Hepatocyte (in vitro differentiated cells): ENCODE results near the gene SPO11. TPM values are rescaled to one million over a fixed set of nuclear protein-coding genes. Genes with fewer than 3 reads are reported as not detected.

Experiments
- DNase-seq: peaks from one replicate; pipeline ENCODE4 v3.0.0-alpha.2; 2016; ENCODE audit warnings: low spot score
- H2AFZ ChIP-seq: fragments of 200-600 bp; sonication (generic); 2 replicates; pipeline ENCODE4 v1.6.0; 2016; ENCODE audit warnings: antibody characterized with exemption, mild to moderate bottlenecking
- H3K27ac ChIP-seq: fragments of 200-600 bp; sonication (generic); 2 replicates; pipeline ENCODE4 v1.5.1; 2016; ENCODE audit warnings: mild to moderate bottlenecking
- H3K27me3 ChIP-seq: fragments of 200-600 bp; sonication (generic); 2 replicates; pipeline ENCODE4 v1.6.1; 2016
- H3K36me3 ChIP-seq: fragments of 200-600 bp; sonication (generic); replicated peaks from 2 replicates; pipeline ENCODE4 v1.5.1; 2016; ENCODE audit warnings: low read depth; ENCODE audit not compliant: insufficient read depth
- H3K4me1 ChIP-seq: fragments of 200-600 bp; sonication (generic); 2 replicates; pipeline ENCODE4 v1.5.1; 2016; ENCODE audit warnings: mild to moderate bottlenecking, moderate library complexity; ENCODE audit not compliant: insufficient read depth
- H3K4me2 ChIP-seq: fragments of 200-600 bp; sonication (generic); 2 replicates; pipeline ENCODE4 v1.6.0; 2016
- H3K4me3 ChIP-seq: fragments of 200-600 bp; sonication (generic); 2 replicates; pipeline ENCODE4 v1.5.1; 2016; ENCODE audit warnings: mild to moderate bottlenecking
- H3K79me2 ChIP-seq: fragments of 200-600 bp; sonication (generic); 2 replicates; pipeline ENCODE4 v1.6.0; 2017; ENCODE audit warnings: mild to moderate bottlenecking
- H3K9me2 ChIP-seq: fragments of 200-600 bp; sonication (generic); replicated peaks from 2 replicates; pipeline ENCODE4 v1.6.0; 2017; ENCODE audit warnings: mild to moderate bottlenecking; ENCODE audit not compliant: insufficient read depth
- H3K9me3 ChIP-seq: fragments of 200-600 bp; sonication (generic); 2 replicates; pipeline ENCODE4 v1.5.1; 2016; ENCODE audit warnings: low read depth, mild to moderate bottlenecking
- H4K20me1 ChIP-seq: fragments of 200-600 bp; sonication (generic); 2 replicates; pipeline ENCODE4 v1.6.0; 2016; ENCODE audit warnings: mild to moderate bottlenecking; ENCODE audit not compliant: insufficient read depth, poor library complexity, severe bottlenecking
- EZH2 ChIP-seq: fragments of 200-600 bp; sonication (generic); IDR thresholded peaks from 2 replicates; pipeline ENCODE4 v1.6.1; 2016; ENCODE audit warnings: antibody characterized with exemption, mild to moderate bottlenecking, borderline replicate concordance
- EZH2phosphoT487 ChIP-seq: fragments of 200-600 bp; sonication (generic); IDR thresholded peaks from one replicate; pipeline ENCODE4 v1.6.1; 2018; ENCODE audit warnings: antibody characterized with exemption, mild to moderate bottlenecking, low read depth, moderate library complexity; ENCODE audit not compliant: unreplicated experiment, severe bottlenecking
- WGBS: methylation state at CpG from one replicate; pipeline ENCODE4 v1.1.6; 2016; ENCODE audit warnings: low lambda C conversion rate; ENCODE audit errors: missing lambda C conversion rate; 5-methylcytosine and 5-hydroxymethylcytosine counted together
- polyA plus RNA-seq: library from polyadenylated mRNA; unstranded; fragments of >200 nt; fragmentation: Nextera tagmentation; extraction: Ambion mirVana; gene quantifications from 2 replicates; pipeline ENCODE4 v1.2.1, GENCODE V29; 2016
- total RNA-seq: library from RNA; depleted of rRNA; stranded (reverse); fragments of >200 nt; gene quantifications from 2 replicates; pipeline ENCODE4 v1.2.3, GENCODE V29; 2014
- TF ChIP-seq, protein P1 (sequence below): fragments of 200-600 bp; sonication (generic); IDR thresholded peaks from 2 replicates; pipeline ENCODE4 v1.5.1; 2016; ENCODE audit warnings: antibody characterized with exemption, mild to moderate bottlenecking; ENCODE audit not compliant: poor library complexity

Gene SPO11
- total and polyA plus RNA-seq, 2 experiments from 2014 or later: not detected

- H3K9me2 ChIP-seq: no peaks in the 10 kb centered on the region
- H2AFZ ChIP-seq: no peak overlapping the region
- no peaks in the 10 kb centered on the region for H3K79me2 ChIP-seq
- DNase-seq: no peak
- H3K4me1 ChIP-seq: no peaks in the 10 kb centered on the region
- H3K4me3 ChIP-seq: no peak overlapping the region
- no peaks in the 10 kb centered on the region for H3K27me3 ChIP-seq
- no peaks in the 10 kb centered on the region for H4K20me1 ChIP-seq
- no peaks in the 10 kb centered on the region for H3K36me3 ChIP-seq
- TF ChIP-seq, protein P1, sequence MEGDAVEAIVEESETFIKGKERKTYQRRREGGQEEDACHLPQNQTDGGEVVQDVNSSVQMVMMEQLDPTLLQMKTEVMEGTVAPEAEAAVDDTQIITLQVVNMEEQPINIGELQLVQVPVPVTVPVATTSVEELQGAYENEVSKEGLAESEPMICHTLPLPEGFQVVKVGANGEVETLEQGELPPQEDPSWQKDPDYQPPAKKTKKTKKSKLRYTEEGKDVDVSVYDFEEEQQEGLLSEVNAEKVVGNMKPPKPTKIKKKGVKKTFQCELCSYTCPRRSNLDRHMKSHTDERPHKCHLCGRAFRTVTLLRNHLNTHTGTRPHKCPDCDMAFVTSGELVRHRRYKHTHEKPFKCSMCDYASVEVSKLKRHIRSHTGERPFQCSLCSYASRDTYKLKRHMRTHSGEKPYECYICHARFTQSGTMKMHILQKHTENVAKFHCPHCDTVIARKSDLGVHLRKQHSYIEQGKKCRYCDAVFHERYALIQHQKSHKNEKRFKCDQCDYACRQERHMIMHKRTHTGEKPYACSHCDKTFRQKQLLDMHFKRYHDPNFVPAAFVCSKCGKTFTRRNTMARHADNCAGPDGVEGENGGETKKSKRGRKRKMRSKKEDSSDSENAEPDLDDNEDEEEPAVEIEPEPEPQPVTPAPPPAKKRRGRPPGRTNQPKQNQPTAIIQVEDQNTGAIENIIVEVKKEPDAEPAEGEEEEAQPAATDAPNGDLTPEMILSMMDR: no peak
- TF ChIP-seq EZH2phosphoT487 (no peak), EZH2 (no peak)
- H3K4me2 ChIP-seq: no peak overlapping the region
- H3K27ac ChIP-seq: no peak overlapping the region
- 93% methylated on average over 3 of the region's 3 CpGs for WGBS
- no peaks in the 10 kb centered on the region for H3K9me3 ChIP-seq
These were observed 40.0 kb downstream of the SPO11 start for GRCh38 chr20:57369596-57369995.

- Histone ChIP-seq H3K4me2 (no peak overlapping the region), H3K4me1 (no peaks in the 10 kb centered on the region), H3K9me3 (no peaks in the 10 kb centered on the region), H3K27me3 (no peaks in the 10 kb centered on the region), H3K36me3 (no peaks in the 10 kb centered on the region), H3K9me2 (no peaks in the 10 kb centered on the region), H2AFZ (no peak overlapping the region), H4K20me1 (no peaks in the 10 kb centered on the region), H3K79me2 (no peaks in the 10 kb centered on the region), H3K4me3 (no peak overlapping the region), H3K27ac (no peak overlapping the region)
- DNase-seq: no peak
- WGBS: 95% methylated on average over 9 of the region's 9 CpGs
- TF ChIP-seq, protein P1: no peak
- TF ChIP-seq EZH2: no peak
- TF ChIP-seq EZH2phosphoT487: no peak
These were observed 40.7 kb downstream of the SPO11 start for GRCh38 chr20:57370316-57370715.

DNA sequence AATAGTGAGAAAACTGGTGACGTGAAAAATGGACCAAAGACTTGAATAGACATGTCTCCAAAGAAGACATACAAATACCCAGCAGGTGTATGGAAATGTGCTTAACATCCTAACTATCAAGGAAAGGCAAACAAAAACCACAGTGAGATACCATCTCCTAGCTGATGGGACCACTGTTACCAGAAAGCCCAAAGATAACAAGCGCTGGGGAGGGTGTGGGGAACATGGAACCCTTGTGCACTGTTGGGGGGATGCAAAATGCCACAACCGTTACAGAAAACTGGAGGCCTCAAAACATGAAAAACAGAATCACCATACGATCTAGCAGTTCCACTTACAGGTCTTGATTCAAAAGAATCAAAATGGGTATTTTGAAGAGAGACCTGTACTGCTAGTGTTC lies 41.8 kb downstream of the SPO11 start:
- no peak overlapping the region for H2AFZ ChIP-seq
- no peaks in the 10 kb centered on the region for H3K9me2 ChIP-seq
- H4K20me1 ChIP-seq: no peaks in the 10 kb centered on the region
- no peaks in the 10 kb centered on the region for H3K4me1 ChIP-seq
- H3K27ac ChIP-seq: no peak overlapping the region
- no peak for DNase-seq
- WGBS: 97% methylated on average over 4 of the region's 4 CpGs
- H3K27me3 ChIP-seq: no peaks in the 10 kb centered on the region
- TF ChIP-seq, protein P1: no peak
- no peak for TF ChIP-seq EZH2
- no peak for TF ChIP-seq EZH2phosphoT487
- no peaks in the 10 kb centered on the region for H3K36me3 ChIP-seq
- no peak overlapping the region for H3K4me3 ChIP-seq
- H3K9me3 ChIP-seq: no peaks in the 10 kb centered on the region
- no peaks in the 10 kb centered on the region for H3K79me2 ChIP-seq
- no peak overlapping the region for H3K4me2 ChIP-seq

GRCh38 chr20:57372157-57372556 lies 42.6 kb downstream of the SPO11 start:
- no peaks in the 10 kb centered on the region for H3K9me2 ChIP-seq
- H3K27ac ChIP-seq: no peak overlapping the region
- H3K4me2 ChIP-seq: no peak overlapping the region
- no peaks in the 10 kb centered on the region for H4K20me1 ChIP-seq
- no peaks in the 10 kb centered on the region for H3K9me3 ChIP-seq
- no peaks in the 10 kb centered on the region for H3K4me1 ChIP-seq
- no peak overlapping the region for H2AFZ ChIP-seq
- H3K4me3 ChIP-seq: no peak overlapping the region
- H3K36me3 ChIP-seq: no peaks in the 10 kb centered on the region
- no peaks in the 10 kb centered on the region for H3K27me3 ChIP-seq
- DNase-seq: no peak
- no peaks in the 10 kb centered on the region for H3K79me2 ChIP-seq
- WGBS: 94% methylated on average over 9 of the region's 9 CpGs
- TF ChIP-seq EZH2phosphoT487: no peak
- TF ChIP-seq, protein P1: no peak
- TF ChIP-seq EZH2: no peak
